Head of caudate nucleus (tissue), 42 donors: ENCODE measurements around the gene KCNK7.
"Not testable (repeated sequence)": the region's sequence is repeated elsewhere in the genome, so short reads cannot be mapped to it uniquely, and the experiment has no call there.

Experiments
- DNase-seq, 42 donors: peaks; one replicate each; pipeline versions ENCODE4 v3.0.0 to v3.0.0-alpha.2; 2020 to 2021; ENCODE audit warnings: mixed read lengths in 7 of 42
- intact Hi-C: fragments of 100-400 bp; cut with DNase I; formaldehyde crosslinking; loops from one replicate; pipeline ENCODE4 v1.15.0; 2022

Gene KCNK7, protein sequence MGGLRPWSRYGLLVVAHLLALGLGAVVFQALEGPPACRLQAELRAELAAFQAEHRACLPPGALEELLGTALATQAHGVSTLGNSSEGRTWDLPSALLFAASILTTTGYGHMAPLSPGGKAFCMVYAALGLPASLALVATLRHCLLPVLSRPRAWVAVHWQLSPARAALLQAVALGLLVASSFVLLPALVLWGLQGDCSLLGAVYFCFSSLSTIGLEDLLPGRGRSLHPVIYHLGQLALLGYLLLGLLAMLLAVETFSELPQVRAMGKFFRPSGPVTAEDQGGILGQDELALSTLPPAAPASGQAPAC

DNA sequence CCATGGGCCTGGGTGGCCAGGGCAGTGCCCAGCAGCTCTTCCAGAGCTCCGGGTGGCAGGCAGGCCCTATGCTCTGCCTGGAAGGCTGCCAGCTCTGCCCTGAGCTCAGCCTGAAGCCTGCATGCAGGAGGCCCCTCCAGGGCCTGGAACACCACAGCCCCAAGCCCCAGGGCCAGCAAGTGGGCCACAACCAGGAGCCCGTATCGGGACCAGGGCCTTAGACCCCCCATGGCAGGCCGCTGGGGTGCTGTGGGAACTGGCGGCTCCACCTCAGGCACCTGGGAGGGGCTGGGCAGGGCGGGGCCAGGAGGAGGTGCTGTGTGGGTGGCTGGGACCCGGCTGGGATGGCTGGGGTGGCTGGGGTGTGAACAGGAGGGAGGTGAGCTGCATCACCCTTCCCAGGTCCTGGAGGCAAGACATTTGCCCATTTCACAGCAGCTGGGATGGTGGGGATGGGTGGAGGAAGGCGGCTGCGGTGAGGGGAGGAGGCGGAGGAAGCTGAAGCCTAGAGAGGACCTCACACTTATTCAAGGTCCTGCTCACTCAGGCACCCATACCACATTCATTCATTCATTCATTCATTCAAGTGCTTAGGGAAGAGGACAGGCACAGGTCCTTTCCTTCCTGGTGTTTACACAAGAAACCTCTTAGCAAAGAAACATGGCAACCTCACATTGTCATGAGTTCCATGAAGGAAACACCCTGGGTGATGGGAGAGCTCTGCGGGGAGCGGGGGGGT, at the start of gene KCNK7:
TSS of gene KCNK7 (minus strand) at position 258 of the 739 bp plus-strand sequence. CDS start at position 230, 28 bp downstream.
- DNase-seq: no peak
- intact Hi-C loops: no loop called here

DNA sequence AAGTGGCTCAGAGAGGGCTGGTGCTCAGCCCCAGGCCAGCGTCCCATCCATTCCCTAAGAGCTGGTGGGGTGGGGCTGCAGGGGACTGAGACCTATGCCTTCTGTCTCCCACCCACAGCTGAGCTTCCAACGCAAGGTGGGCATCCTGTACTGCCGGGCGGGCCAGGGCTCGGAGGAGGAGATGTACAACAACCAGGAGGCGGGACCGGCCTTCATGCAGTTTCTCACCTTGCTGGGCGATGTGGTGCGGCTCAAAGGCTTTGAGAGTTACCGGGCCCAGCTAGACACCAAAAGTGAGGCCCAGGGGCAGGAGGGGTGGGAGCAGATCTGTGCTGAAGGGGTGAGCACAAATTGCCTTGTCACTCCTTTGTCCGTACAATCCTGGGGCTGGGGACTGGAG, 49.2 kb upstream of the KCNK7 start:
- DNase-seq: no peak

DNA sequence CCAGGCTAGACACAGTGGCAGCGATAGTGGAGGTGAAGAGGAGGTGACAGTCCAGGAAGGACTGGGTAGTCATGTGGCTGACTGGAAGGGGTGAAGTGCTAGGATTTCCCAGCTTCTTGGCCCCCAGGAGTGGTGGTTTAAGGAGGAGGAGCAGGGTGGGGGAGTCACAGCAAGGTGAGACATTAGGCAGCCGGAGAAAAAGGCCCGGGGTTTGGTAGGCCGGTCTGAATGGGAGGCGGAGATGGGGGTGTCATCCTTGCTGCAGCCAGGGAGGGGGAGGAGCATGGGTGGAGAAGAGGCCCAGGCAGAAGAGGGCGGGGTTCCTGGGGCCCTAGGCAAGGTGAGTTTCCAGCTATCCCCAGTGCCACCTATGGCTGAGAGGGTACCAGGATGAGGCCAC, 48.4 kb upstream of the KCNK7 start:
- DNase-seq: no peak
- intact Hi-C loops: no loop called here

More for the DNA sequence above, 49.2 kb upstream of the KCNK7 start:
- intact Hi-C loops: no loop called here

DNA sequence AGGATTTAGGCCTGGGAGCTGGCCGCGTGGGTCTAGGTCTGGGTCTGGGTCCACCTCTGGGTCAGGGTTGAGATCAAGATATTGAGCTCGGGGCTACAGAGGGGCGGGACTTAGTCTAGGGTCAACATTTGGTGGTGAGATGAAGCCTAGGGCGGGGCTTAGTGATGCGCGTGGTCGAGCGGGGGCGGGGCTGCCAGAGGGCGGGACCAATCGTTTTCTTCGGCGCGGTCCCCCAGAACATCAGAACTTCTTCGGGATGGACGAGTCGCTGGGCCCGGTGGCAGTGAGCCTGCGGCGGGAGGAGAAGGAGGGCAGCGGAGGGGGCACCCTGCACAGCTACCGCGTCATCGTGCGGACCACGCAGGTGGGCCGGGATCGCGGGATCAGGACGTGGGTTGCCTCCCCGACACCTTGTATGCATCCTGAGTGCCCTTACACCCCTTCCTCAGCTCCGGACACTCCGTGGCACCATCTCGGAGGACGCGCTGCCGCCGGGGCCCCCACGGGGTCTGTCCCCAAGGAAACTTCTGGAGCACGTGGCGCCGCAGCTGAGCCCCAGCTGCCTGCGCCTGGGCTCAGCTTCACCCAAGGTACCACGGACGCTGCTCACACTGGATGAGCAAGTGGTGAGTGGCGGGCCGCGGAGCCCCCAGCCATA, 46.5 kb upstream of the KCNK7 start:
- peak in 6 of 42 donors; percentile 14 to 45 (median 27) for DNase-seq
- intact Hi-C loops: no loop called here

DNA sequence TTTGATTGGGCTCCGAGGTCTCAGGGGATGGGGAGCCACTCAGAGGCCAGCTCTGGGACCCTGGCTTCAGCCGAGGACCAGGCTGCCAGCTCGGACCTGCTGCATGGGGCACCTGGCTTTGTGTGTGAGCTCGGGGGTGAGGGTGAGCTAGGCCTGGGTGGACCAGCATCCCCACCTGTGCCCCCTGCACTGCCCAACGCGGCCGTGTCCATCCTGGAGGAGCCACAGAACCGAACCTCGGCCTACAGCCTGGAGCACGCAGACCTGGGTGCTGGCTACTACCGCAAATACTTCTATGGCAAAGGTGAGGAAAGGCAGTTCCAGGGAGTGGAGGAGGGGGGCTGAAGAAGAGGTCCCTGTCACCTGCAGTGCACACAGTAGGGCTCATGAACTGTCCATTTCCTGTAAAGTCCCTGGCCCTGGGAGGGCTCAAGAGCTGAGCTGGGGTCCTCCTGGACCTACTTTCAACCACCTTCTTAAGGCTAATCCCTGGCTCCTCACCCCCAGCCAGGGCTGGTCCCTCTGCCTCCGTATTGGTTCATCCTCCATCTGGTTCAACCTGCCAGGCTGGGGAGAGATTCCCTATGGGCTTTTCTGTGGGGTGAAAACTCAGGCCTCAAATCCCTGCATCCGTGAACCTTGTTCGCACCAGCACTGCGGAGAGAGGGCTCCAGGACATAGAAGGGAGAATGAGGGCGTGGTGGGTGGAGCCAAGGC, 45.9 kb upstream of the KCNK7 start:
- intact Hi-C loops: no loop called here
- no peak for DNase-seq

DNA sequence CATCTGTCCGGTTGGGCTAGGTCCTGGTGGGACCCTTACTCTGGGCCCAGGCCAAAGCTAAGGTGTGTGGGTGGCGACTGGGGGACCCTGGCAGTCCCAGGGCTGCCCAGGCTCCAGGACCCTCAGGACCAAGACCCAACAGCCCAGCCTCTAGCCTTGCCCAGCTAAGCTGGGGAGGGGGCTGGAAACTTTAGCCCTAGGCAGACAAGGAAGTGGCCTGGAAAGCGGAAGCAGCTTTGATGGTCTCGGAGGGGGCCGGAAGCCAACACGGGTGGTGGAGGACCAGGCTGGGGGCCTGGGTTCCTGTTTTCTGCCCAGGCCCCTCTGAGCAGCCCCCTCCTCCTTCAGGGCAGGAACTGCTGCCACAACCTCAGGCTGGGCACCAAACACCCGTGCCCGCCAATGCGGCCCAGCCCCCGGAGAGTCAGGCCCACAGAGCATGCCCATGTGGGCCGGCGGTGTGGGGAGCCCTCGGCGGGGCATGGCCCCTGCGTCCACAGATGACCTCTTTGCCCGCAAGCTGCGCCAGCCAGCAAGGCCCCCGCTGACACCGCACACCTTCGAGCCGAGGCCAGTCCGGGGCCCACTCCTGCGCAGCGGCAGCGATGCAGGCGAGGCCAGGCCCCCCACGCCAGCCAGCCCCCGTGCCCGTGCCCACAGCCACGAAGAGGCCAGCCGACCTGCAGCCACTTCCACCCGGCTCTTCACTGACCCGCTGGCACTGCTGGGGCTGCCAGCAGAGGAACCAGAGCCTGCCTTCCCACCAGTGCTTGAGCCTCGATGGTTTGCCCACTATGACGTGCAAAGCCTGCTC, 45.1 kb upstream of the KCNK7 start:
- intact Hi-C loops: no loop called here
- peak in 35 of 42 donors; percentile 24 to 75 (median 53) for DNase-seq

DNA sequence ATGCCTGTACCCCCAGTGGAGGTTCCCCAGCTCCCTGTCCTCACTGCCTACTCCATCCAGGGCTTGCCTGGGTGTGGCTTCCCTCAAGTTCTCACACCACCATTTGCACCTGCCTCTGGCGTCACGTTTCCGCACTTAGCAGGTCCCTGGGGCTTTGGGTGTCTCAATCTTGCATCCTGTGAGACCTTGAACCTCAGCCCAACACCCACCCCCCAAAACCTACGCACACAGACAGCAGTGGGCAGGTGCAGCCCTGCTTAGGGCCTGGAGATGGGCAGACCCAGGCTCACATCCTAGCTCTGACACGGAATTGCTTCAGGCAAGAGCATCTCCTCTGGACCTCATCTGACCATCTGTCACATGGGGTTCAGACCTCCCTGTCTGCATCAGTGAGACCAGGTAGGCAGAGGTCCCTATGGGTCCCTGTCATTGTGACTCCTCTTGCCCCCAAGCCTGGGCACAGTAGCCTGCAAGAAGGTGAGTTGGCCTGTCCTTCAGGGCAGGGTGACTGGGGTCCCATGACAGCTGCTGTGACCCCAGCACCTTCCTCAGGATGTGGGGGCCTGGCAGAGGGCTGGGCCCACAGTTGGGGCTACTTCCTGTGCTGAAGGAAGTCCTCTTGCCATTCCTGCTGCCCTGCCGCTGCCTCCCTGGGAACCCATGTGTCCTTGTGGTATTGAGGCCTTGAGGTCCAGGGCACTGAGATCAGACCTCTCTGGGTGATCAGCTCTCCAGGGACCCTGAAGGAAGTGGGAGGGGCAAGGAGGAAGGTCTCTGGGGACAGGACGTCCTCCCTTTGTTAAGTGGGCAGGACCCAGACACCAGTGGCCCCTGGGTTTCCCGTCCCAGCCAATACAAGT, 44.3 kb upstream of the KCNK7 start:
- peak in 27 of 42 donors; percentile 17 to 64 (median 34) for DNase-seq

DNA sequence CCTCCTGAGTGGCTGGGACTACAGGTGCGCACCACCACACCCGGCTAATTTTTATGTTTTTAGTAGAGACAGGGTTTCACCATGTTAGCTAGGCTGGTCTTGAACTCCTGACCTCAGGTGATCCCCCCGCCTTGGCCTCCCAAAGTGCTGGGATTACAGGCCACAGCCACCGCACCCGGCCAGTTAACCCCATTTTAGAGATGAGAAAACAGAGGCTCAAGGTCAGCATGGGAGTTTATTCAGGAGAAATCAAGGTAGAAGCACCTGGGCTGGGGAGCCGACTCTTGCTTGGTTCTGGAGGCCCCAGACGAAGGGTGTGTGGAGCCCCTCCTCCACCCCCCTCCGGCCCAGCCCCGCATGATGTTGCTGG, 43.6 kb upstream of the KCNK7 start:
- intact Hi-C loops: loop anchor here (2.0 kb wide), 1 partner anchor 14 kb away; no protein-coding TSS in a partner anchor
- DNase-seq: not testable (repeated sequence)

More for the DNA sequence above, 44.3 kb upstream of the KCNK7 start:
- intact Hi-C loops: loop anchor here (2.0 kb wide), 1 partner anchor 13 kb away; no protein-coding TSS in a partner anchor

DNA sequence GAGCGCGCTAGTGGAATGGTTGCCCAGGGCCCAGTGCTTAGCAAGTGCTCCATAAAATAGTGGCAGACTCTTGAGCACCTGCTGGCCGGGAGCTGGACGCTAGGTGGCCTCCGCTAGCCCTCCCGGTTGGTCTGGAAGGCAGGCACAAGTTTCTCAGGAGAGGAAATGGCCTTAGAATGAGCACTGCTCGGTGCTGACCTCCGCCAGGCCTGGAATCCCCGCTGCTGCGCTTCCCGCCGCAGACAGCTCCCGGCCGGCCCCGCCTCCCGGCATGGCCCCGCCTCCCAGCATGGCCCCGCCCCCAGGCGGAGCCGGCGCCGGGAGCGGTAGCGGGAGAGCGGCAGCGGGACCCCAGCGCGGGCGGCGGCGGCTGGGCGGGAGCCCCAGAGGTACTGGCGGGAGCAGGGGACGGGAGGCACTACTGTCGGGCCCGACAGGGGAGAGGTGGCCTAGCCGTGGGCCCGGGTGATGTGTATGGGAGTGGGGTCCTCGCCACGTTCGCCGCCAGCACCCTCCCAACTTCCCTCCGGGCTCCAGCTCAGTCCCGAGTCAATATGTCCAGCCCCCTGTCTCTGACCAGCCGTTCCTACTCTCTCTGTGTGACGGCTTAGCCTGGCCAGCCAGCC, 42.3 kb upstream of the KCNK7 start, which contains the start of gene SIPA1:
TSS of gene SIPA1 (plus strand) at position 308 of the 626 bp plus-strand sequence. CDS start 2,821 bp downstream, outside the sequence.
- intact Hi-C loops: loop anchor here (2.0 kb wide), 1 partner anchor 15 kb away; no protein-coding TSS in a partner anchor
- peak in 41 of 42 donors; percentile 31 to 86 (median 71) for DNase-seq

DNA sequence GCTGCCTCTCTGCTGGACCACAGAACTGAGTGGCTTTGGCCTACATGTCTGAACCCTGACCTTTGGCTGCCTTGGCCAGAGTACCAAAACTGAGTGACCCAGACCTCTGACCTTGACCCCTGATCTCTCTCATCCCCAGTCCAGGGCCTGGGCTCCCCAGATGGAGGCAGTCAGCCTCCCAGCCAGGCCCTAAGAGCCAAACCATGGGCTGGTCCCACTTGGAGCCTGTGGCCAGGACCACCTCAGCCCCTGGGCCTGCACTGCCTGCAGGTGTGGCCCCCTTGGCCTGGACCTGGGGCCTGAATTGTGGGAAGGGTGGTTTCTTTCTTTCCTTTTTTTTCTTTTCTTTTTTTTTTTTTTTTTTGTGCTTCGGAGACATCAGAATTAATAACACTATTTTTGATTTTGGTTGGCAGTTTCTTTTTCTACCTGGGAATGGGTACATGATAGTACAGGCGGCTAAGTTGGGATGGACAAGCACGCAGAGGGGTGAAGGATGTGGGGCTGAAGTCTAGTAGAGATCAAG, 41.5 kb upstream of the KCNK7 start:
- intact Hi-C loops: no loop called here

DNA sequence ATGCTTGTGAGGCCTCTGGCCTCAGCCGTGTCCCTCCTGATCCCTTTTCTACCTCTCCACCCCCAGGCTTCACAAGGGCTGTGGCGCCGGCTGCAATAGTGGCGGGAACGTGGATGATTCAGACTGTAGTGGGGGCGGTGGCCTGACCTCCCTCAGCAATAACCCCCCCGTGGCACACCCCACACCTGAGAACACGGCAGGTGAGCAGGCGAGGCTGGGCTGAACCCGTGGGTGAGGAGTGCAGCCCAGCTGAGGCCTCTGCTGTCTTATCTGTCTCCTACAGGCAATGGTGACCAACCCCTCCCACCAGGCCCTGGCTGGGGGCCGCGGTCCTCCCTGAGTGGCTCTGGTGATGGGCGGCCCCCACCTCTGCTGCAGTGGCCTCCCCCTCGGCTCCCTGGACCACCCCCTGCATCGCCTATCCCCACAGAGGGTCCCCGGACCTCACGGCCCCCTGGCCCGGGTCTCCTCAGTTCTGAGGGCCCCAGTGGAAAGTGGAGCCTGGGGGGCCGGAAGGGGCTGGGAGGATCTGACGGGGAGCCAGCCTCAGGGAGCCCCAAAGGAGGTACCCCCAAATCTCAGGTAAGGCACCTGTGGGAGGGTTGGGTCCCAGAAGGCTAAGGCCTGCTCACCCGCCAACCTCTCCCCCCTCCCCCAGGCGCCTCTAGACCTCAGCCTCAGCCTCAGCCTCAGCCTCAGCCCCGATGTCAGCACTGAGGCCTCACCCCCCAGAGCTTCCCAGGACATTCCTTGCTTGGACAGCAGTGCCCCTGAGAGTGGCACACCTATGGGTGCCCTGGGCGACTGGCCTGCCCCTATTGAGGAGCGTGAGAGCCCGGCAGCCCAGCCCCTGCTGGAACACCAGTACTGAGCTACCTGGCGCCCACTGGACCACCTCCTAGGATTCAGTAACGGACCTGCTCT, 40.8 kb upstream of the KCNK7 start:
- intact Hi-C loops: no loop called here
- DNase-seq: no peak

More for the DNA sequence above, 41.5 kb upstream of the KCNK7 start:
- DNase-seq: no peak

DNA sequence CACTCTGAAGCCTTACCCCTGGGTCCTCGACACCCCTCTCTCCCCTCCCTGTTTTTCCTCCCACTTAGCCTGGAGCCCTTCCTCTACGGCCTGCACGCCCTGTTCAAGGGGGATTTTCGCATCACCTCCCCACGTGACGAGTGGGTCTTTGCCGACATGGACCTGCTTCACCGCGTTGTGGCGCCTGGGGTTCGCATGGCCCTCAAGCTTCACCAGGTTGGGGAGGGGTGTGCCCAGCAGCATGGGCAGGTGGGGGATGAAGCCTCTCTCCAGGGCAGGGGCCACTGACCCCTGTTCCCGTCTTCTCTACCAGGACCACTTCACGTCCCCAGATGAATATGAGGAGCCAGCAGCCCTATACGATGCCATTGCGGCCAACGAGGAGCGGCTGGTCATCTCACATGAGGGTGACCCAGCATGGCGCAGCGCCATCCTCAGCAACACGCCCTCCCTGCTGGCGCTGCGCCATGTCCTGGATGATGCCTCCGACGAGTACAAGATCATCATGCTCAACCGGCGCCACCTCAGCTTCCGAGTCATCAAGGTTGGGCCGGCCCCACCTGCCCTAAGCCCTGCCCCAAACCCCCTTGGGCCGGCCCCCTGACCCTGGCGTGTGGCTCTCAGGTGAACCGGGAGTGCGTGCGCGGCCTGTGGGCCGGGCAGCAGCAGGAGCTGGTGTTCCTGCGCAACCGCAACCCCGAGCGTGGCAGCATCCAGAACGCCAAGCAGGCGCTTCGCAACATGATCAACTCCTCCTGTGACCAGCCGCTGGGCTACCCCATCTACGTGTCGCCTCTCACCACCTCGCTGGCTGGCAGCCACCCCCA, 39.5 kb upstream of the KCNK7 start:
- DNase-seq: no peak
- intact Hi-C loops: no loop called here

DNA sequence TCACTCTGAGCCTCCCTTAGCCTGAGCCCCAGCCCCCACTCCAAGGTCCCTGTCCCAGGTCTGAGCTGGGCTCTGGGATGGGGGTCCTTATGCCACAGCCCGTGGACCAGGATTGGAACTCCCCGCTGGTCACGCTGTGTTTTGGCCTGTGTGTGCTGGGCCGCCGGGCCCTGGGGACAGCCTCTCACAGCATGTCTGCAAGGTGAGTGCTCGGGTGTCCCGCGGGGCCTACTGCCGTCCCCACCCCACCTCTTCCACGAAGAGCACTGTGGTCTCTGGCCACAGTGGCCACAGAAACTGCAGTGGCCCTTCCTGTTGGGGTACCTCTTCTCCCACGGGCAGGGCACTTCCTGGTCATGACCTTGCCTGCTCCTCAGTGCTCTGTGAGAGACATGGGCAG, 38.8 kb upstream of the KCNK7 start:
- intact Hi-C loops: no loop called here
- no peak for DNase-seq

DNA sequence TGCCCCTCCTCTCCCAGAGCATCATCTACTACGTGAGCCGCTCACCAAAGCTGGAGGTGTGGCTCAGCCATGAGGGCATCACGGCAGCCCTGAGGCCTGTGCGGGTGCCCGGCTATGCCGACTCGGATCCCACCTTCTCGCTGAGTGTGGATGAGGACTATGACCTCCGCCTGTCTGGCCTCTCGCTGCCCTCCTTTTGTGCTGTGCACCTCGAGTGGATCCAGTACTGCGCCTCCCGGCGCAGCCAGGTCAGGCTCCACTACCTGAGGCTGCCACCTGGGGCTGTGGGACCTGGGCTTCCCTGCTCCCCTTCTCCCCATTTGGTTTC, 38.5 kb upstream of the KCNK7 start:
- DNase-seq: no peak
- intact Hi-C loops: no loop called here
